ENCODE data around the gene ATG101.

Gene ATG101

GRCh38 chr12:52121824-52122539, 52.2 kb downstream of the ATG101 start:
- TF ChIP-seq POLR2AphosphoS5 (IDR thresholded peaks at IDR 0.05; ENCODE audit: low read depth, low read length) (no peak), SIN3A (IDR thresholded peaks at IDR 0.05; ENCODE audit: borderline replicate concordance, insufficient read depth, low read length) (no peak), REST (IDR thresholded peaks at IDR 0.05; ENCODE audit: insufficient read depth in 1 of 2, low read depth in 2 of 2, low read length in 2 of 2) (no peak), TAF1 (IDR thresholded peaks at IDR 0.05; ENCODE audit: borderline replicate concordance, insufficient read depth, low read length) (no peak), FOXP2 (optimal IDR thresholded peaks at IDR 0.05; ENCODE audit: borderline replicate concordance, extremely low read depth, extremely low read length, insufficient read depth) (no peak)

GRCh38 chr12:52122540-52122871, 52.7 kb downstream of the ATG101 start:
- TF ChIP-seq TAF1 (IDR thresholded peaks at IDR 0.05; ENCODE audit: borderline replicate concordance, insufficient read depth, low read length) (no peak), POLR2AphosphoS5 (IDR thresholded peaks at IDR 0.05; ENCODE audit: low read depth, low read length) (no peak), FOXP2 (optimal IDR thresholded peaks at IDR 0.05; ENCODE audit: borderline replicate concordance, extremely low read depth, extremely low read length, insufficient read depth) (no peak), REST (IDR thresholded peaks at IDR 0.05; ENCODE audit: insufficient read depth in 1 of 2, low read depth in 2 of 2, low read length in 2 of 2) (no peak), SIN3A (IDR thresholded peaks at IDR 0.05; ENCODE audit: borderline replicate concordance, insufficient read depth, low read length) (no peak)

- TF ChIP-seq FOXP2 (optimal IDR thresholded peaks at IDR 0.05; ENCODE audit: borderline replicate concordance, extremely low read depth, extremely low read length, insufficient read depth) (no peak), TAF1 (IDR thresholded peaks at IDR 0.05; ENCODE audit: borderline replicate concordance, insufficient read depth, low read length) (no peak), REST (IDR thresholded peaks at IDR 0.05; ENCODE audit: insufficient read depth in 1 of 2, low read depth in 2 of 2, low read length in 2 of 2) (no peak)
These were observed 53.1 kb downstream of the ATG101 start for GRCh38 chr12:52122904-52123303.

GRCh38 chr12:52123487-52124186, 53.9 kb downstream of the ATG101 start:
- TF ChIP-seq POLR2AphosphoS5 (IDR thresholded peaks at IDR 0.05; ENCODE audit: low read depth, low read length), result no peak
- no peak for TF ChIP-seq FOXP2 (optimal IDR thresholded peaks at IDR 0.05; ENCODE audit: borderline replicate concordance, extremely low read depth, extremely low read length, insufficient read depth)
- TF ChIP-seq SIN3A (IDR thresholded peaks at IDR 0.05; ENCODE audit: borderline replicate concordance, insufficient read depth, low read length), result no peak
- TF ChIP-seq REST (IDR thresholded peaks at IDR 0.05; ENCODE audit: insufficient read depth in 1 of 2, low read depth in 2 of 2, low read length in 2 of 2), result no peak
- TF ChIP-seq TAF1 (IDR thresholded peaks at IDR 0.05; ENCODE audit: borderline replicate concordance, insufficient read depth, low read length), result no peak
